Measurements from ENCODE around the gene C1orf216.
"Not testable (repeated sequence)": the region's sequence is repeated elsewhere in the genome, so short reads cannot be mapped to it uniquely, and the experiment has no call there.

The C1orf216 gene, protein sequence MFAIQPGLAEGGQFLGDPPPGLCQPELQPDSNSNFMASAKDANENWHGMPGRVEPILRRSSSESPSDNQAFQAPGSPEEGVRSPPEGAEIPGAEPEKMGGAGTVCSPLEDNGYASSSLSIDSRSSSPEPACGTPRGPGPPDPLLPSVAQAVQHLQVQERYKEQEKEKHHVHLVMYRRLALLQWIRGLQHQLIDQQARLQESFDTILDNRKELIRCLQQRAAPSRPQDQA

GRCh38 chr1:35718492-35719336 lies at the start of gene C1orf216:
C1orf216 (minus strand) TSS chr1:35718884; CDS start chr1:35716321, 2,563 bp downstream.
- DNase-seq: no peak

- DNase-seq: no peak
Observed at GRCh38 chr1:35764283-35764682, 45.6 kb upstream of the C1orf216 start.

DNA sequence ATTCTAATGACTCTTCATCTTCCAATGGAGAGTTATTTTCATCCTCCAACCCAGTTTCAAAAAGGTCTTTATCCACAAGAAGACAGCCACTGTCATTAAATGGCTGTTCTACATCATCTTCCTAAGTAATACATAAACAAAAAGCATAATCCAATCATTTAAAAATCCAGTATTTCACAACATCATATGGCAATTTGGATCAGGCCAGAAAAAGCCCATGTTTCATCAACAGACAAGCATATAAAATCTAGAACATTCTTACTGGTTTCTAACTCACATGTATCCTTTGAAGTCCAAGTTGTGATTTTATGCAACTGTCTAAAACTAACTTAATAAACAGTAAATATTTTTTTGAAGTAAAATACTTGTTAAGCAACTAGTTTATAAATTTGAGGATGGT lies 44.5 kb upstream of the C1orf216 start:
- no peak for DNase-seq

DNA sequence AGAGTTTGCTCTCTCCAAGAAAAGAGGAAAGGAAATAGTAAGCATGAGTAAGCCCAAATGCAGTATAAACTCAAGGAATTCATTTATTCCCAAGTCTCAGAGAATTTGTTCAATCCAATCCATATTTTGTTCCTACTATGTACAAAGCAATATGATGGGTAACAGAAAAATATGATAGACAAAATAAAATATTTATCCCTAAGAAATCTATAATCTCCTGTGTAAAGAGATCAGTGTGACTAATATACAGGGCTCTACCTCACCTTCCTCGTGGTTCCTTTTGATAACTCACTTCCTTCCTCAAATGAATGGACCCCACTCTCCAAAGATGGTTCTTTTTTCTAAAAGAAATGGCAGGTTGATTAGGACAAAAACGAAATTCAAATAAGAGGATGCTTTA lies 43.5 kb upstream of the C1orf216 start:
- no peak for DNase-seq

- DNase-seq: no peak
Observed at GRCh38 chr1:35756064-35756463, 37.4 kb upstream of the C1orf216 start.

DNA sequence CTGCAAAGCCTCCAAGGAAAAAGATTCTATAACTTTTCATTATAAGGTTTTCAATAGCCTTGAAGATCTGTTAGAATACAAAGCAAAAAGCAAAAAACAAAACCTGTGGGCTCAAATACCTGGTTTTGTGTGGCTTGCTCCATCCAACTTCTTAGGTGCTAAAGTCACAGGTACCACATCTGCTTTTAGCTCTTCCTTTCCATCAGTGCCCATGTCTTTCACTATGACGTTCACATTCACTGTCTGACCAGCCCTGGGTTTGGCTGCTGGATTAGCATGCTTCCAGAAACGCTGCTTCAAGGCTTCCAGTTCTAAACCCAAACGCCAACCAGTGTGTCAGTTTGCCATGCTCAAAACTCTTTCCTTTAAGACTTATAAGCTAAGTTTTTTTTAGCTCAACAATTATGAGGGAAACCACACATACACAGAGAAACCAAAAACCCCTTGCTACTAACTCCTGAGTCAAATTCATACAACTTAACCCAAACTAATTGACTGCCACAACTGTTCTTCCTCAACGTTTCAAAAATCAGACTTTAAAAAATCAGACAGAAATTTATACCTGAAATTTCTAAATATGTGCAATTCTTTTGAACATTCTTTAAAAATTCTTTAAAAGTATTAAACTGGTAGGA lies 35.1 kb upstream of the C1orf216 start:
- no peak for DNase-seq

DNA sequence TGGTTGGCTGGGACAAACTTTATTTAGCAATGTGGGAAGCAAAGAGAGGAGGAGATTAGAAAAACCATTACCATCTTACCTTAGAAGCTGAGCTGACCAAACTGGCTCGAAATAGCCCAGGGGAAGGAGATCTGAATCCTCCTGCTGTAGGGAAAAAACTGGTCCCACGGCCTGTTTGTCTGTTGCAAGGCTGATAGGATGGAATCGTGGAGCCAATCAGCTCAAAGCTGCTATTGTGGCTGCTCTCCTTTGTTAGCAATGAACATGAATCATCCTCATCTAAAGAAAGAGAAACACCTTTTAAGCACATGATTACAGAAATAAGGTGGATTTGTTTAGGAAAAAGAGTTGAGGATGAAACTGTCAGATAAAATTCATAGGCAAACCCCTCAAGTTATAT lies 29.6 kb upstream of the C1orf216 start:
- DNase-seq: no peak

DNA sequence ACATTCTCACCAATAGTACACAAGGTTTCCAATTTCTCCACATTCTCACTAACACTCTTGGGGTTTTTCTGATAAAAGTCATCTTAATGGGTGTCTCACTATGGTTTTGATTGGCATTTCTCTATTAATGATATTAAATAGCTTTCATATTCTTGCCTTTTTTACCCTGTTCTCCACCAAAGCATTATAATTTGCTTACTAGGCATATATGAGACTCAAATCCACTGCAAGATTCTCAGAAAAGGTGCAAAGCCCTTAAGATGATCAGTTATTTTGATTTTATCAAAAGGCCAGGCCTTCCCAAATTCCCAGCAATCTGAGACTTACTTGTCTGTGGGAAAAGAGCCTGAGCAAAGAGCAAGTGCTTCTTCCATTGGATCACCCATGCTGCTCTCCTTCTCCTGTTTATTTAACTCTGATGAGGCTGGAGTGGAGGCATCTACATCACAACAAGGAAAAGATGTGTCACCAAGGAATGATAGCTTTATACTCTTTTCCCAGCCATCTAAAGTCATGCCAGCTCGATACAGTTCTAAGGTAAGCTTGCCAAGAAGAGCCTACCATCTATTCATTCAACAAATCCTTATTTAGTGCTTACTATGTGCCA lies 26.5 kb upstream of the C1orf216 start:
- DNase-seq: no peak

GRCh38 chr1:35737120-35737519 lies 18.4 kb upstream of the C1orf216 start:
- no peak for DNase-seq

DNA sequence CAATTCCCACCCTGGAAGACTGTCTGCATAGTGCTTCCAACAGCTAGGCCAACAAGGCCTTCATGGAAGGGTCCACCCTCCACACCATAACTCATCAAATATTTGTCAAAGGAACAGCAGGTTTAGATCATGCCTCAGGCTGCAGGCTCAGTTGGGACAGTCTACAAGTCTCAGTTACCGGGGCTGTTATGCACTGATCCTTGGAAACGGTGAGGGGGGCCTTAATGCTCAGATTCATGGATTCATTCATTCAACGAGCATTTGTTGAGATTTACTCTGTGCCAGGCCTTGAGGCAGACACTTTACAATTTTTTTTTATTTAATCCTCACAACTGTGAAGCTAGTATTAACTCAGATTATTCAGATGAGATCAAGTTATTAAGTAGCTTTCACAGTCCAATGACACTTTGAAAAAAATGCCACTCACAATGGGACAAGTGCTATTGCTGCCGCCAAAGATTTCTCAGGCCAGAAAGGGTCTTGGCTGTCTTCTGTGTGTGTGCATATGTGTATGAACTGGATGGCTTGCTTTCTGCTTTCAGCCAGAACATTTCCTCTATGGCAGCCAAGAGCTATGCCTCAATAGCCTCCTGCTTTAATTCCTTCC lies 8.9 kb upstream of the C1orf216 start:
- DNase-seq: no peak

DNA sequence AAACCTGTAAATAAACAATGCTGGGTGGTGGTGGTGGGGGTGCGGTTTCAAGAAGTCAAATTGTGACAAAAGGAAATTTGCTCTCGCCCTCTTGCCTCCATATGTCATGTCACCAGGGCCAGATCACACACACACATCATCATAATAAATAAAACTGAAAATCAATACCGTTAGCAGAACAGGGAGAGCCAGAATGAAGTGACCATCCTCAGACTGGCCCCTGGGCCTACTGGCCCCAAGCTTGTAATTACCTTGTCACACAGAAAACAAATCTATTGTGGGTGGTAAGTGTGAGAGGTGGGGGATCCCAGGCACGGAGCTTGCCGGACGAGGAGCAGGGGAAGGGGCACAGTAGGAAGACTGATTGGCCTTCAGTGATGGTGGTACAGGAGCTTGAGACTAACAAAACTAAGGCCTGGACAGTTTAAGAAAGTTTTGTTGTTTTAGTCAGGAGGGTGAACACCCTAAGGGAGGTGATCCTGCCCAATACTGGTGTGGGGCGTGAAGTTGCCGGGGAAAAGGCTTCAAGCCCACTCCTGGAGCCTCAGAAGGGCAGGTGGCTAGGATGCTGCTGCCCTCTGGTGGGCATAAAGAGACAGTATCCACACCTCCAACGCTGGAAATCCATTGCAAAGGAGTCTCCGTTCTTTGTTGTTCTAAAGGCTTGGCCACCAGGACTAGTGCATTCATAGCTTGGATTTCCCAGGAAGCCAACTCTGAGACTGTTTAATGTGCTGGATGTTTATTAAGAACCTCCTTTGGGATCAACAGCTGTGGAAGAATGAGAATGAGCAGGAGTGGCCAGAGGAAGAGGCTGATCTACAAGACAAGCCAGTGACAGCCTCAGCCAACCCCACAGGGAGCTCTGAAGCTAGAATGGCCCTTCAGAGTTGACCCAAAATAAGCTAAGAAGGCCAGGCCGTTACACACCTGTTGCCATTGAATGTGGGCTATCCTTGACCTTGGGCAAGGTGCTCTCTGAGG lies 8.1 kb upstream of the C1orf216 start:
- DNase-seq: no peak

DNA sequence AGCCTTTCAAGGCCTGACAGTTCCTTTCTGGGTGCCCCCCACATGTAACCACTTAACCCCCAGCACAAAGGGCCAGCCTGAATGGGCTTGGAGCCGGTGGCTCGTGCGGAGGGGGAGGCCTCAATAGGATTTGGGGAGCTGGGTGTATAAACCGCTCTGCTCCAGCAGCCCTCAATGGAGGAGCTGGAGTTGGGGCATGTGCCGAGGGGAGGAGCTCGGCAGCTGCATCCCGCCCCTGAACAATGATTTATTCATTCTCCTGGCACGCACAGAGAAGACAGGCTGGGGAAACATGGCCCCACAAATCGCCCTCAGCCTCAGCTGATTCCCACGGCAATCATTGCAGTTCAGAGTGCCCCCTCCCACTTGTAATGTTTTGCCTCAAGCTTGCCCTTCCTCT lies 6.9 kb upstream of the C1orf216 start:
- no peak for DNase-seq

- no peak for DNase-seq
Observed at GRCh38 chr1:35717911-35718476, 690 bp downstream of the C1orf216 start.

DNA sequence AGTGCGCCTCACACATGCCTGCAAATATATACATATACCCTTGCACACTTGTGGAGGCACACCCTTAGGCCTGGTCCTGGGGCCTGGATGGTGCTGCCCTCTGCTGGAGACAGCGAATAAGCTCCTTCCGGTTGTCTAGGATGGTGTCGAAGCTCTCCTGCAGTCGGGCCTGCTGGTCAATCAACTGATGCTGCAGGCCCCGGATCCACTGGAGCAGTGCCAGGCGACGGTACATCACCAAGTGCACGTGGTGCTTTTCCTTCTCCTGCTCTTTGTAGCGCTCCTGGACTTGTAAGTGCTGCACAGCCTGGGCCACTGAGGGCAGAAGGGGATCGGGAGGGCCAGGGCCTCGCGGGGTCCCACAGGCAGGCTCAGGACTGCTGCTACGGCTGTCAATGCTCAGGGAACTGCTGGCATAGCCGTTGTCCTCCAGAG lies 3.1 kb downstream of the C1orf216 start:
- DNase-seq: peak in 1 of 2 experiments; percentile 27

- no peak for DNase-seq
Observed at GRCh38 chr1:35714921-35715567, 3.6 kb downstream of the C1orf216 start.

- DNase-seq: not testable (repeated sequence)
Observed at GRCh38 chr1:35711098-35711497, 7.6 kb downstream of the C1orf216 start.

DNA sequence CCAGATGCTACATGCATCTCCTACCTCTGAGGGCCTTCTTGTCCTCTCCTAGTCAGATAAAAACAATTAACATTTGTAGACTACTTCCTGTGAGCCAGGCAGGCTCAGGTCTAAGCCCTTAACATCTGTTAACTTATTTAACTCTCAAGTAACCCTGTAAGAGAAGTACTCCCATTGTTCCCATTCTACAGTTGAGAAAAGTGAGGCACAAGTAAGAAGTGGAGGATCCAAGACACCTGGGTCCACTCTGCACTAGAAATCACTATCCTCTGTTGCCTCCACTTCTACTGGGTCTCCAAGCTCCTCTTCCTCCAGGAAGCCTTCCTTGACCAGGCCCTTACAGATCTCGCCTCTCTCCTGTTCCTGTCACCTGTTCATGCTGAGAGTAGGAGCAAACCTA lies 9.7 kb downstream of the C1orf216 start:
- DNase-seq: no peak

DNA sequence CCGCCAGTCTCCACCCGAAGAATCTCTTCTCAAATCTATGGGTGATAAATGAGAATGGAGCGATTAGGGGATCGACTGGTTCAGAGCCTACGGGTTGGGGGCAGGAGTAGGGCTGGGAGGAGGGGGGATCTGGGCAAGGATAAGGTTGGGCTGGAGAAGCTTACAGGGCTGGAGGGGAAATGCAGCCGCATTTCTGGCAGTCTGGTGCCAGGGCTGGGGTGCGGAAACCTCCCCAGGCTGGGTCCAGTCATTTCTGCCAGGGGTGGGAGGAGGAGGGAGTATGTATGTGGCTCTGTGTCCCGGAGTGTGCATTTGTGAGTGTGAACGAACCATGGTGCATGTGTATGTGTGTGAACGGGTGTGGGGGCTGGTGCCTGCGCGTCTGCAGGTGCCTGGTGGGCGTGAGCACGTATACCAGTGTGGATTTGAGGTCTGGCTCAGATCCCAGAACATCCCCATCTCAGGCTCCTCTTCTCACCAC lies 10.2 kb downstream of the C1orf216 start:
- peak in 1 of 2 experiments; percentile 34 for DNase-seq

- DNase-seq: peak; percentile 23 to 81
Observed at GRCh38 chr1:35707601-35708440, 10.9 kb downstream of the C1orf216 start.

Measured in NCI-H187 (cell line).